ENCODE results near the gene CBARP. TPM values are rescaled to one million over a fixed set of nuclear protein-coding genes. Genes with fewer than 3 reads are reported as not detected.

Gene CBARP
- total and polyA plus RNA-seq, 2 of the 13 experiments (the other 11 are each of a cell fraction or from before 2014, with no cell fraction given), result 1.2 to 1.4 TPM

DNA sequence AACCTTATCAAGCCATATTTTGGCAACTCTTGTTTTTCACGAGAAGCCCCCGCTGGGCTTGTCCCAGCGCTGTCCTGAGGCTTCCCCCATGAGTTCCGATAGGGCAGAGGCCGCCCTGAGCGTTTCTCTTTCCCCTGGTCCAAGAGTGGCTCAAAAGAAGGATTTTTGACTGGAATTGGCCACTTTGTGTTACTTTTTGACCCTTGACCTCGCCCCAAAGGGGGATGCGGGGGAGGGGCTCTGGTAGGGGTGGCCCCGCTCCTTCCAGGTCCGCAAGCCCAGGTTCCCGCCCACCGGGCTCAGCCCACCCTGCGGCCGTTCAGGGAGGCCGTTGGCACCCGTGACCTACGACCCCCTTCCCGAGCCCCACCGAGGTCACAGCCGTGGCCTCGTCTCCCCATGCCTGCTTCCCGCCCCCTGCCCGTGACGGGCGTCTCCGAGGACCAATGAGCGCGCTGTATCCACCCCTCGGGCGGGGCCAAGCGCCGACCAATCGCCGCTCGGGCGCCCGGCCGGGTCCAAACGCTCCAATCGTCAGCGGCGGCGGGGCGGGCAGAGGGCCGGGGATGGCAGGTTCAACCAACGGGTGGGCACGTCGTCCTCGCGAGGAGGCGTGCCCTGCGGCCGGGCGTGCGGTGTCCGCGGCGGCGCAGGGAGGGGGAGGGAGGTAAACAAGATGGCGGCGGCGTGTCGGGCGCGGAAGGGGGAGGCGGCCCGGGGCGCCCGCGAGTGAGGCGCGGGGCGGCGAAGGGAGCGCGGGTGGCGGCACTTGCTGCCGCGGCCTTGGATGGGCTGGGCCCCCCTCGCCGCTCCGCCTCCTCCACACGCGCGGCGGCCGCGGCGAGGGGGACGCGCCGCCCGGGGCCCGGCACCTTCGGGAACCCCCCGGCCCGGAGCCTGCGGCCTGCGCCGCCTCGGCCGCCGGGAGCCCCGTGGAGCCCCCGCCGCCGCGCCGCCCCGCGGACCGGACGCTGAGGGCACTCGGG, 32.4 kb downstream of the CBARP start, which contains the start of gene STK11 (continued):
- TF ChIP-seq, protein P1, sequence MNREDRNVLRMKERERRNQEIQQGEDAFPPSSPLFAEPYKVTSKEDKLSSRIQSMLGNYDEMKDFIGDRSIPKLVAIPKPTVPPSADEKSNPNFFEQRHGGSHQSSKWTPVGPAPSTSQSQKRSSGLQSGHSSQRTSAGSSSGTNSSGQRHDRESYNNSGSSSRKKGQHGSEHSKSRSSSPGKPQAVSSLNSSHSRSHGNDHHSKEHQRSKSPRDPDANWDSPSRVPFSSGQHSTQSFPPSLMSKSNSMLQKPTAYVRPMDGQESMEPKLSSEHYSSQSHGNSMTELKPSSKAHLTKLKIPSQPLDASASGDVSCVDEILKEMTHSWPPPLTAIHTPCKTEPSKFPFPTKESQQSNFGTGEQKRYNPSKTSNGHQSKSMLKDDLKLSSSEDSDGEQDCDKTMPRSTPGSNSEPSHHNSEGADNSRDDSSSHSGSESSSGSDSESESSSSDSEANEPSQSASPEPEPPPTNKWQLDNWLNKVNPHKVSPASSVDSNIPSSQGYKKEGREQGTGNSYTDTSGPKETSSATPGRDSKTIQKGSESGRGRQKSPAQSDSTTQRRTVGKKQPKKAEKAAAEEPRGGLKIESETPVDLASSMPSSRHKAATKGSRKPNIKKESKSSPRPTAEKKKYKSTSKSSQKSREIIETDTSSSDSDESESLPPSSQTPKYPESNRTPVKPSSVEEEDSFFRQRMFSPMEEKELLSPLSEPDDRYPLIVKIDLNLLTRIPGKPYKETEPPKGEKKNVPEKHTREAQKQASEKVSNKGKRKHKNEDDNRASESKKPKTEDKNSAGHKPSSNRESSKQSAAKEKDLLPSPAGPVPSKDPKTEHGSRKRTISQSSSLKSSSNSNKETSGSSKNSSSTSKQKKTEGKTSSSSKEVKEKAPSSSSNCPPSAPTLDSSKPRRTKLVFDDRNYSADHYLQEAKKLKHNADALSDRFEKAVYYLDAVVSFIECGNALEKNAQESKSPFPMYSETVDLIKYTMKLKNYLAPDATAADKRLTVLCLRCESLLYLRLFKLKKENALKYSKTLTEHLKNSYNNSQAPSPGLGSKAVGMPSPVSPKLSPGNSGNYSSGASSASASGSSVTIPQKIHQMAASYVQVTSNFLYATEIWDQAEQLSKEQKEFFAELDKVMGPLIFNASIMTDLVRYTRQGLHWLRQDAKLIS (CRISPR knock-in tag; IDR thresholded peaks at IDR 0.05), result no peak
- TF ChIP-seq ZFP1 (CRISPR knock-in tag; IDR thresholded peaks at IDR 0.05) (no peak), MIER2 (CRISPR knock-in tag; IDR thresholded peaks at IDR 0.05) (no peak), ZBTB21 (CRISPR knock-in tag; IDR thresholded peaks at IDR 0.05) (no peak), HMG20B (CRISPR knock-in tag; conservative IDR thresholded peaks at IDR 0.05) (0 out of 2 replicates have a peak, but pooled peaks have one; percentile 30), TCF7L2 (IDR thresholded peaks at IDR 0.05; ENCODE audit: low read depth, low read length) (no peak), KDM2A (CRISPR knock-in tag; IDR thresholded peaks at IDR 0.05; ENCODE audit: borderline replicate concordance, low read depth) (peak; percentile 57; the same call in 1 of the 2 replicates), ZNF7 (CRISPR knock-in tag; IDR thresholded peaks at IDR 0.05) (no peak), ZNF792 (CRISPR knock-in tag; IDR thresholded peaks at IDR 0.05) (no peak), ZNF788 (CRISPR knock-in tag; IDR thresholded peaks at IDR 0.05; ENCODE audit: borderline replicate concordance) (peak; percentile 68; the same call in 1 of the 2 replicates), ATF7-NPFF (CRISPR knock-in tag; IDR thresholded peaks at IDR 0.05; ENCODE audit: low read depth) (peak; percentile 70), YY1 (IDR thresholded peaks at IDR 0.05; ENCODE audit: insufficient read depth, insufficient replicate concordance, low read depth, low read length) (peak; percentile 95), SATB2 (CRISPR knock-in tag; IDR thresholded peaks at IDR 0.05) (no peak), XRCC5 (optimal IDR thresholded peaks at IDR 0.05; ENCODE audit: low read length) (peak; percentile 67), MED8 (CRISPR knock-in tag; IDR thresholded peaks at IDR 0.05; ENCODE audit: insufficient replicate concordance) (peak; percentile 31), EEA1 (CRISPR knock-in tag; IDR thresholded peaks at IDR 0.05; ENCODE audit: borderline replicate concordance) (no peak), ISL2 (CRISPR knock-in tag; IDR thresholded peaks at IDR 0.05) (0 out of 2 replicates have a peak, but pooled peaks have one; percentile 44), ZNF451 (CRISPR knock-in tag; IDR thresholded peaks at IDR 0.05) (no peak), GTF3A (CRISPR knock-in tag; conservative IDR thresholded peaks at IDR 0.05) (no peak), RFX5 (IDR thresholded peaks at IDR 0.05; ENCODE audit: low read depth, low read length) (no peak), ZNF34 (CRISPR knock-in tag; IDR thresholded peaks at IDR 0.05; ENCODE audit: borderline replicate concordance) (no peak)
- TF ChIP-seq, protein P2, sequence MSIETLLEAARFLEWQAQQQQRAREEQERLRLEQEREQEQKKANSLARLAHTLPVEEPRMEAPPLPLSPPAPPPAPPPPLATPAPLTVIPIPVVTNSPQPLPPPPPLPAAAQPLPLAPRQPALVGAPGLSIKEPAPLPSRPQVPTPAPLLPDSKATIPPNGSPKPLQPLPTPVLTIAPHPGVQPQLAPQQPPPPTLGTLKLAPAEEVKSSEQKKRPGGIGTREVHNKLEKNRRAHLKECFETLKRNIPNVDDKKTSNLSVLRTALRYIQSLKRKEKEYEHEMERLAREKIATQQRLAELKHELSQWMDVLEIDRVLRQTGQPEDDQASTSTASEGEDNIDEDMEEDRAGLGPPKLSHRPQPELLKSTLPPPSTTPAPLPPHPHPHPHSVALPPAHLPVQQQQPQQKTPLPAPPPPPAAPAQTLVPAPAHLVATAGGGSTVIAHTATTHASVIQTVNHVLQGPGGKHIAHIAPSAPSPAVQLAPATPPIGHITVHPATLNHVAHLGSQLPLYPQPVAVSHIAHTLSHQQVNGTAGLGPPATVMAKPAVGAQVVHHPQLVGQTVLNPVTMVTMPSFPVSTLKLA (IDR thresholded peaks at IDR 0.05), result peak; percentile 60; the same call in 1 of the 2 replicates
- TF ChIP-seq, protein P3, sequence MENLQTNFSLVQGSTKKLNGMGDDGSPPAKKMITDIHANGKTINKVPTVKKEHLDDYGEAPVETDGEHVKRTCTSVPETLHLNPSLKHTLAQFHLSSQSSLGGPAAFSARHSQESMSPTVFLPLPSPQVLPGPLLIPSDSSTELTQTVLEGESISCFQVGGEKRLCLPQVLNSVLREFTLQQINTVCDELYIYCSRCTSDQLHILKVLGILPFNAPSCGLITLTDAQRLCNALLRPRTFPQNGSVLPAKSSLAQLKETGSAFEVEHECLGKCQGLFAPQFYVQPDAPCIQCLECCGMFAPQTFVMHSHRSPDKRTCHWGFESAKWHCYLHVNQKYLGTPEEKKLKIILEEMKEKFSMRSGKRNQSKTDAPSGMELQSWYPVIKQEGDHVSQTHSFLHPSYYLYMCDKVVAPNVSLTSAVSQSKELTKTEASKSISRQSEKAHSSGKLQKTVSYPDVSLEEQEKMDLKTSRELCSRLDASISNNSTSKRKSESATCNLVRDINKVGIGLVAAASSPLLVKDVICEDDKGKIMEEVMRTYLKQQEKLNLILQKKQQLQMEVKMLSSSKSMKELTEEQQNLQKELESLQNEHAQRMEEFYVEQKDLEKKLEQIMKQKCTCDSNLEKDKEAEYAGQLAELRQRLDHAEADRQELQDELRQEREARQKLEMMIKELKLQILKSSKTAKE (CRISPR knock-in tag; IDR thresholded peaks at IDR 0.05; ENCODE audit: borderline replicate concordance), result no peak; the same call in 1 of the 2 replicates
